OCI-LY1 (cell line): ENCODE data around the gene SPIN2A.
"Not testable (repeated sequence)": the region's sequence is repeated elsewhere in the genome, so short reads cannot be mapped to it uniquely, and the experiment has no call there.

Experiments used
- H2AFZ ChIP-seq: fragments of 200-600 bp; sonication (generic), shearing (Covaris generic); 2 replicates; pipeline ENCODE4 v1.6.0; 2014; ENCODE audit warnings: antibody characterized with exemption, mild to moderate bottlenecking, low read length
- H3F3A ChIP-seq: fragments of 200-600 bp; sonication (generic), shearing (Covaris generic); 2 replicates; pipeline ENCODE4 v1.6.0; 2014; ENCODE audit warnings: mild to moderate bottlenecking, antibody characterized with exemption, low read length, moderate library complexity; ENCODE audit not compliant: insufficient read depth
- H3K27ac ChIP-seq: fragments of 200-600 bp; sonication (generic); 2 replicates; pipeline ENCODE4 v1.5.1; 2014; ENCODE audit warnings: low read length, mixed run types, mild to moderate bottlenecking, low read depth; ENCODE audit not compliant: poor library complexity, severe bottlenecking
- H3K27me3 ChIP-seq: fragments of 200-600 bp; sonication (generic); 2 replicates; pipeline ENCODE4 v1.6.0; 2014; ENCODE audit warnings: antibody characterized with exemption, mild to moderate bottlenecking, low read length, moderate library complexity; ENCODE audit not compliant: insufficient read depth
- H3K36me3 ChIP-seq: fragments of 200-600 bp; sonication (generic); 2 replicates; pipeline ENCODE4 v1.6.1; 2014; ENCODE audit warnings: mild to moderate bottlenecking, antibody characterized with exemption, low read length, moderate library complexity, mixed read lengths; ENCODE audit not compliant: insufficient read depth
- H3K4me1 ChIP-seq: fragments of 200-600 bp; sonication (generic); 2 replicates; pipeline ENCODE4 v1.5.1; 2014; ENCODE audit warnings: mild to moderate bottlenecking, low read length, moderate library complexity; ENCODE audit not compliant: insufficient read depth, severe bottlenecking
- H3K4me2 ChIP-seq: fragments of 200-600 bp; sonication (generic), shearing (Covaris generic); 2 replicates; pipeline ENCODE4 v1.6.1; 2014; ENCODE audit warnings: low read length
- H3K4me3 ChIP-seq: fragments of 200-600 bp; sonication (generic); 2 replicates; pipeline ENCODE4 v1.5.1; 2014; ENCODE audit warnings: low read length, low read depth, mild to moderate bottlenecking, mixed read lengths; ENCODE audit not compliant: poor library complexity, severe bottlenecking
- H3K79me2 ChIP-seq: fragments of 200-600 bp; shearing (Covaris generic); 2 replicates; pipeline ENCODE4 v1.6.1; 2016; ENCODE audit warnings: mixed run types, low read length, mixed read lengths; ENCODE audit not compliant: insufficient read depth
- H3K9ac ChIP-seq: fragments of 200-600 bp; sonication (generic), shearing (Covaris generic); 2 replicates; pipeline ENCODE4 v1.6.1; 2014; ENCODE audit warnings: mild to moderate bottlenecking, low read length, mixed read lengths
- H3K9me2 ChIP-seq: fragments of 200-600 bp; sonication (generic), shearing (Covaris generic); 2 replicates; pipeline ENCODE4 v1.6.1; 2014; ENCODE audit warnings: low read depth, mild to moderate bottlenecking, low read length, mixed read lengths
- H3K9me3 ChIP-seq: fragments of 200-600 bp; shearing (Covaris generic); 2 replicates; pipeline ENCODE4 v1.6.1; 2014; ENCODE audit warnings: low read length, mixed read lengths
- H4K20me1 ChIP-seq: fragments of 200-600 bp; sonication (generic), shearing (Covaris generic); 2 replicates; pipeline ENCODE4 v1.6.0; 2016; ENCODE audit warnings: mild to moderate bottlenecking, low read length; ENCODE audit not compliant: insufficient read depth
- CTCF ChIP-seq: fragments of 200-600 bp; sonication (generic), shearing (Covaris generic); IDR thresholded peaks from 2 replicates; pipeline ENCODE4 v1.5.1; 2017; ENCODE audit warnings: mild to moderate bottlenecking, antibody characterized with exemption, low read length, moderate library complexity, mixed read lengths
- EZH2 ChIP-seq: fragments of 200-600 bp; sonication (generic), shearing (Covaris generic); IDR thresholded peaks from 2 replicates; pipeline ENCODE4 v1.8.0; 2017; ENCODE audit warnings: borderline replicate concordance, mixed run types, mild to moderate bottlenecking, antibody characterized with exemption, low read length, moderate library complexity, mixed read lengths

SPIN2A gene

GRCh38 chrX:57156397-57157049 lies 19.3 kb upstream of the SPIN2A start:
- Histone ChIP-seq H3K9me3 (no peaks in the 10 kb centered on the region), H3K9ac (no peak overlapping the region), H3K27ac (no peak overlapping the region), H3K9me2 (no peaks in the 10 kb centered on the region), H3K27me3 (no peaks in the 10 kb centered on the region), H3K36me3 (no peaks in the 10 kb centered on the region), H3K4me3 (no peak overlapping the region), H4K20me1 (no peaks in the 10 kb centered on the region), H3K4me2 (no peak overlapping the region), H3K79me2 (no peaks in the 10 kb centered on the region), H2AFZ (no peak overlapping the region), H3F3A (no peaks in the 10 kb centered on the region), H3K4me1 (no peaks in the 10 kb centered on the region)
- TF ChIP-seq EZH2 (no peak), CTCF (peak; percentile 49)

GRCh38 chrX:57155171-57155570 lies 18.0 kb upstream of the SPIN2A start:
- no peaks in the 10 kb centered on the region for H3F3A ChIP-seq
- H3K27ac ChIP-seq = no peak overlapping the region
- H4K20me1 ChIP-seq = no peaks in the 10 kb centered on the region
- H3K36me3 ChIP-seq = no peaks in the 10 kb centered on the region
- no peaks in the 10 kb centered on the region for H3K9me3 ChIP-seq
- H3K4me3 ChIP-seq = no peak overlapping the region
- H3K9me2 ChIP-seq = no peaks in the 10 kb centered on the region
- no peaks in the 10 kb centered on the region for H3K79me2 ChIP-seq
- H3K9ac ChIP-seq = no peak overlapping the region
- H3K4me2 ChIP-seq = no peak overlapping the region
- H3K27me3 ChIP-seq = no peaks in the 10 kb centered on the region
- no peaks in the 10 kb centered on the region for H3K4me1 ChIP-seq
- TF ChIP-seq EZH2 (no peak), CTCF (no peak)
- no peak overlapping the region for H2AFZ ChIP-seq

- H3K4me2 ChIP-seq, H3K4me3 ChIP-seq: not testable (repeated sequence)
These were observed 15.0 kb upstream of the SPIN2A start for GRCh38 chrX:57152222-57152621.

GRCh38 chrX:57138674-57139073 lies 1.5 kb upstream of the SPIN2A start:
- H3K9me3 ChIP-seq = no peaks in the 10 kb centered on the region
- no peaks in the 10 kb centered on the region for H3F3A ChIP-seq
- TF ChIP-seq CTCF = no peak
- TF ChIP-seq EZH2 = no peak
- no peaks in the 10 kb centered on the region for H3K36me3 ChIP-seq
- no peak overlapping the region for H3K9ac ChIP-seq
- H2AFZ ChIP-seq = no peak overlapping the region
- H3K4me2 ChIP-seq = no peak overlapping the region
- H3K27ac ChIP-seq = no peak overlapping the region
- H3K9me2 ChIP-seq = no peaks in the 10 kb centered on the region
- no peaks in the 10 kb centered on the region for H3K27me3 ChIP-seq
- H3K79me2 ChIP-seq = no peaks in the 10 kb centered on the region
- H3K4me3 ChIP-seq = no peak overlapping the region
- H3K4me1 ChIP-seq = no peaks in the 10 kb centered on the region
- H4K20me1 ChIP-seq = no peaks in the 10 kb centered on the region

More at GRCh38 chrX:57152222-57152621, 15.0 kb upstream of the SPIN2A start:
- not testable (repeated sequence) for H3K79me2 ChIP-seq, H3K27ac ChIP-seq, H3F3A ChIP-seq, H3K9ac ChIP-seq, H3K9me2 ChIP-seq, H2AFZ ChIP-seq, H3K36me3 ChIP-seq, H4K20me1 ChIP-seq, H3K27me3 ChIP-seq, H3K9me3 ChIP-seq, H3K4me1 ChIP-seq
